ENCODE data around the gene IMMP2L. TPM values are rescaled to one million over a fixed set of nuclear protein-coding genes. Genes with fewer than 3 reads are reported as not detected.

Gene IMMP2L
- total RNA-seq, 1 donor from 2014 or later, result 17.8 TPM

GRCh38 chr7:110929480-110930249 is 632.6 kb downstream of the IMMP2L start:
- Histone ChIP-seq H3K27ac (replicated peaks) (no peak overlapping the region), H3K27me3 (ENCODE audit: low read depth) (no peaks in the 10 kb centered on the region), H3K36me3 (no peaks in the 10 kb centered on the region), H3K9me3 (replicated peaks) (no peaks in the 10 kb centered on the region), H3K4me3 (no peak overlapping the region), H3K4me1 (peaks cover 7% of the 10 kb centered on the region)
- no peak for DNase-seq
- no peak for TF ChIP-seq CTCF (IDR thresholded peaks at IDR 0.05; ENCODE audit: borderline replicate concordance)
- intact Hi-C loops (cut with micrococcal nuclease), result no loop called here

- no peaks in the 10 kb centered on the region for H3K27me3 ChIP-seq (ENCODE audit: low read depth)
- no peak for DNase-seq
- intact Hi-C loops (cut with micrococcal nuclease), result no loop called here
- H3K36me3 ChIP-seq, result no peaks in the 10 kb centered on the region
- H3K9me3 ChIP-seq (replicated peaks), result no peaks in the 10 kb centered on the region
- no peak overlapping the region for H3K4me3 ChIP-seq
- TF ChIP-seq CTCF (IDR thresholded peaks at IDR 0.05; ENCODE audit: borderline replicate concordance), result no peak
- peaks cover 26% of the 10 kb centered on the region for H3K4me1 ChIP-seq
- no peak overlapping the region for H3K27ac ChIP-seq (replicated peaks)
These were observed 639.4 kb downstream of the IMMP2L start for GRCh38 chr7:110922906-110923305.

GRCh38 chr7:110921595-110922151 is 640.6 kb downstream of the IMMP2L start:
- Histone ChIP-seq H3K4me1 (peaks cover 19% of the 10 kb centered on the region), H3K4me3 (no peak overlapping the region), H3K27me3 (ENCODE audit: low read depth) (no peaks in the 10 kb centered on the region), H3K27ac (replicated peaks) (no peak overlapping the region), H3K9me3 (replicated peaks) (no peaks in the 10 kb centered on the region), H3K36me3 (no peaks in the 10 kb centered on the region)
- DNase-seq, result no peak
- intact Hi-C loops (cut with micrococcal nuclease), result no loop called here
- TF ChIP-seq CTCF (IDR thresholded peaks at IDR 0.05; ENCODE audit: borderline replicate concordance), result no peak

GRCh38 chr7:110918949-110919548 is 643.2 kb downstream of the IMMP2L start:
- Histone ChIP-seq H3K27ac (replicated peaks) (no peak overlapping the region), H3K4me1 (peaks cover 19% of the 10 kb centered on the region), H3K4me3 (no peak overlapping the region), H3K9me3 (replicated peaks) (no peaks in the 10 kb centered on the region), H3K36me3 (no peaks in the 10 kb centered on the region), H3K27me3 (ENCODE audit: low read depth) (no peaks in the 10 kb centered on the region)
- DNase-seq, result no peak
- TF ChIP-seq CTCF (IDR thresholded peaks at IDR 0.05; ENCODE audit: borderline replicate concordance), result no peak
- intact Hi-C loops (cut with micrococcal nuclease), result no loop called here

- Histone ChIP-seq H3K36me3 (no peaks in the 10 kb centered on the region), H3K27me3 (ENCODE audit: low read depth) (no peaks in the 10 kb centered on the region), H3K9me3 (replicated peaks) (no peaks in the 10 kb centered on the region), H3K27ac (replicated peaks) (no peak overlapping the region), H3K4me1 (no peaks in the 10 kb centered on the region), H3K4me3 (no peak overlapping the region)
- intact Hi-C loops (cut with micrococcal nuclease), result no loop called here
- no peak for DNase-seq
- TF ChIP-seq CTCF (IDR thresholded peaks at IDR 0.05; ENCODE audit: borderline replicate concordance), result no peak
These were observed 648.0 kb downstream of the IMMP2L start for GRCh38 chr7:110914263-110914662.

All from left ventricle myocardium inferior (tissue), 1 donor.